SK-N-SH treated with all-trans-retinoic acid at 6 μM for 48 hours (cell line): ENCODE measurements around the gene EXOC4.

ENCODE experiments used
- ARNTL ChIP-seq: fragments of 450-650 bp; formaldehyde crosslinking; IDR thresholded peaks from 2 replicates; pipeline ENCODE4 v1.5.0; 2020; ENCODE audit warnings: low read depth, mild to moderate bottlenecking, moderate library complexity, borderline replicate concordance
- SNAI2 ChIP-seq: fragments of 250-450 bp; sonication (Bioruptor Pico); IDR thresholded peaks from 2 replicates; pipeline ENCODE4 v1.5.0; 2020; ENCODE audit warnings: mild to moderate bottlenecking, moderate library complexity
- TF ChIP-seq, protein P1 (sequence below): fragments of 250-450 bp; sonication (Bioruptor Pico); IDR thresholded peaks from 2 replicates; pipeline ENCODE4 v1.5.1; 2020; ENCODE audit warnings: low read depth, mild to moderate bottlenecking, moderate library complexity

DNA sequence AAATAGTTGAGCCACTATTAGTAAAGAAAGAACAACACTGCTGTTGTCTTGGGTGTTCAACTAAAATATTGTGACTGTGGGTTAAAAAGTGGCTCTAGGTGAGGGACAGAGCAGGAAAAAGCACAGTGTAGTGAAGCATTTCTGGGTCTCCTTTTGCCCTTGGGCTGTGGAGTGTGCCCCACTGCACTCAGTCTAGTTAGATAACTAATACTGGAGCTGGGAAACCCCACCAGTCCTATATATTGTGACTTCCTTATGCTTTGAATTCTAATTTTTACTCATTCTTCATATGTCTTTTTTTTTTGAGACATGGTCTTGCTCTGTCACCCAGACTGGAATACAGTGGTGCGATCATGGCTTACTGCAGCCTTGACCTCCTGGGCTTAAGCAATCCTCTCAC, 195.1 kb downstream of the EXOC4 start:
- TF ChIP-seq SNAI2 (CRISPR knock-in tag) (no peak), ARNTL (CRISPR knock-in tag) (no peak)
- TF ChIP-seq, protein P1, sequence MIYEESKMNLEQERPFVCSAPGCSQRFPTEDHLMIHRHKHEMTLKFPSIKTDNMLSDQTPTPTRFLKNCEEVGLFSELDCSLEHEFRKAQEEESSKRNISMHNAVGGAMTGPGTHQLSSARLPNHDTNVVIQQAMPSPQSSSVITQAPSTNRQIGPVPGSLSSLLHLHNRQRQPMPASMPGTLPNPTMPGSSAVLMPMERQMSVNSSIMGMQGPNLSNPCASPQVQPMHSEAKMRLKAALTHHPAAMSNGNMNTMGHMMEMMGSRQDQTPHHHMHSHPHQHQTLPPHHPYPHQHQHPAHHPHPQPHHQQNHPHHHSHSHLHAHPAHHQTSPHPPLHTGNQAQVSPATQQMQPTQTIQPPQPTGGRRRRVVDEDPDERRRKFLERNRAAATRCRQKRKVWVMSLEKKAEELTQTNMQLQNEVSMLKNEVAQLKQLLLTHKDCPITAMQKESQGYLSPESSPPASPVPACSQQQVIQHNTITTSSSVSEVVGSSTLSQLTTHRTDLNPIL (CRISPR knock-in tag), result no peak
